GM21515 (cell line): ENCODE data around the gene FSTL4.
"Not testable (repeated sequence)": the region's sequence is repeated elsewhere in the genome, so short reads cannot be mapped to it uniquely, and the experiment has no call there.

Experiments used
- ATAC-seq: cut with Tn5 transposase; IDR thresholded peaks from one replicate; pipeline ENCODE4 v1.9.1; 2021; ENCODE audit not compliant: unreplicated experiment

FSTL4 gene

DNA sequence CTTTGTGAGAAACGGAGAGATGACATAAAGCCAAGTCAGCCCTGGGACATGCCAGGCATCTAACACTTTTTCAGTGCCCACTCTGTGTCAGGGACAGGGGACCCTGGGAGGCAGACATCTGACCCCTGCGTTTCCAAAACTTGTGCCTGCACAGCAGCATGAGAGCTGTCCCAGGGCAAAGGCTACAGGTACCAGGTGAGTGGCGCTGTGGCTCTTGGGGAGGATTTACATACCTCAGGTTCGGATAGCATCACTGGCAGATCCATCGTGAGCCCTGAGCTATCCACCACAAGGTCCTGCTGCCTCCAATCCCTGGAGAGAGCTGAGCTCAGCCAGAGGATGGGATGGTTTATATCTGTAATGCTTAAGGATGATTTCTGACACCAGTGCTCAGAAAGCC lies 52.4 kb downstream of the FSTL4 start:
- no peak for ATAC-seq

DNA sequence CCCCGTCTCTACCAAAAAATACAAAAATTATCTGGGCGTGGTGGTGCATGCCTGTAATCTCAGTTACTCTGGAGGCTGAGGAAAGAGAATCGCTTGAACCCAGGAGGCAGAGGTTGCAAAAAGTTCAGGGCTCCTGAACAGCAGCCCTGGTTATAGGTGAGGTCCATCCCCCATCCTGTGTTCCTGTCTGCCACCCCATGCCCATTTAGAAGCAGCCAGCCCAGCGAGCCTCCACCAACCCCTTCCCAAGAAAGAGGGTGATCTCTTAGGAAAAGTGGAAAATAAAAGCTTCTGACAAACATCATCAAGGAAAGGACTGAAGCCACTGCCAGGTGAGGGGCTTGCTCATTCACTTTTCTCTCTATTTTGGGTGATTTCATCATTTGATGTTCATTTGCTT lies 55.8 kb downstream of the FSTL4 start:
- no peak for ATAC-seq

GRCh38 chr5:133554279-133554678 lies 58.1 kb downstream of the FSTL4 start:
- ATAC-seq = no peak

DNA sequence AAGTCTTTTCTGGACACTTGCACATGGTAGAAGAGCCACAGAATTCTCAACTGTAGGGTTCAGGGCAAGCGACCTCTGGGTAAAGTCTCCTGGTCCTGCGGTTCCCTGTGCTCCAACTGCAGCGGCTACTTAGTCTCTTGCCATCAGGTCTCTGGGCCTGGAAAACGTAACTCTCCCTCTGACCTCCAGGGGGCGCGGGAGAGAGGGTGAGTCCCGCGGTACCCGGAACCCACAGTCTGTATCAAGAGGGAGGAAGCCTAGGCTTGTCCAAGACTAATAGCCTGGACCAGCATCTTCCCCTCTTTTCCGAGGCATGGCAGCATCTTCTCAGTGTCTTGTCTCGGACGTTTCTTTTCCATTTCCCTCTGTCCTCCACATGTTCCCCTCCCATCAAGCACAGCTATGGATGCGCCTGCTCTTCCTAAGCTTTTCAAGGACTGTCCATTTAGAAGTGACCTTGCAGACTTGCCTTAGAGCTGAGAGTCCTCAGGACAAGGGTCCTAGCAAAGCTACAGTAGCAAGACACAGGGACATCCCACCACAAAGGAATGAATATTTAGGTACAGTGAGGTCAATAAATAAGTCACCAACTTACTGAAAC lies 59.3 kb downstream of the FSTL4 start:
- no peak for ATAC-seq

DNA sequence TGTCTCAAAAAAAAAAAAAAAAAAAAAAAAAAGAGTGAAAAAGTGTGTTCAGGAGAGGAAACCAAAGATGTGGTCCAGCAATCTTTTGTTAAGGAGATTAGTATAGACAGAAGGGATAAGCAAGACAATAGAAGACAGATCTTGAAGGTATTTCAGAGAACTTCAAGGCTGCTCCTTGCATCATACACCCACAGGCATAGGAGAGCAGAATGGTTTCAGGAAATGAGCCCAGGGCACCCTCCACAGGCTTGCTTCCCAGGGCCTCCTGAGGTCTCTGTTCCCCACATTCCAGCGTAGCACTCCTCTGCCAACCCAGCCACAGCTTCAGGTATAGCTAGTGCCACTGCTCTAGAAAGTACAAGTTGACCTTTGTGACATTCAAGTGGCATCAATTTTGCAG lies 65.8 kb downstream of the FSTL4 start:
- no peak for ATAC-seq

GRCh38 chr5:133544346-133544745 lies 68.0 kb downstream of the FSTL4 start:
- ATAC-seq = no peak

DNA sequence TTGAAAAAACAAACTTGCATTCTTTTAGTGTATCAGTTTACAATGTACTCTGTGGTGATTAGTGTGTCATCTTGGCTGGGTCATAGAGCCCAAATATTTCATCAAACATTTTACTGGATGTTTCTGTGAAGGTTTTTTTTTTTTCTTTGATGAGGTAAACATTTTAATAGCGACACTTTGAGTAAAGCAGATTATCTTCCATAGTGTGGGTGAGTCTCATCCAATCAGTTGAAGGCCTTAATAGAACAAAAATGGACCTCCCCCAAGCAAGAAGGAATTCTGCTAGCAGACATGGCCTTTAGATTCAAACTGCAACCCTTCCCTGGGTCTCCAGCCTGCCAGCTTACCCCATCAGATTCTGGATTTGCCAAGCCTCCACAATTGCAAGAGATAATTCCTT lies 72.5 kb downstream of the FSTL4 start:
- ATAC-seq = no peak

- ATAC-seq = no peak
Observed at GRCh38 chr5:133538718-133539117, 73.6 kb downstream of the FSTL4 start.

DNA sequence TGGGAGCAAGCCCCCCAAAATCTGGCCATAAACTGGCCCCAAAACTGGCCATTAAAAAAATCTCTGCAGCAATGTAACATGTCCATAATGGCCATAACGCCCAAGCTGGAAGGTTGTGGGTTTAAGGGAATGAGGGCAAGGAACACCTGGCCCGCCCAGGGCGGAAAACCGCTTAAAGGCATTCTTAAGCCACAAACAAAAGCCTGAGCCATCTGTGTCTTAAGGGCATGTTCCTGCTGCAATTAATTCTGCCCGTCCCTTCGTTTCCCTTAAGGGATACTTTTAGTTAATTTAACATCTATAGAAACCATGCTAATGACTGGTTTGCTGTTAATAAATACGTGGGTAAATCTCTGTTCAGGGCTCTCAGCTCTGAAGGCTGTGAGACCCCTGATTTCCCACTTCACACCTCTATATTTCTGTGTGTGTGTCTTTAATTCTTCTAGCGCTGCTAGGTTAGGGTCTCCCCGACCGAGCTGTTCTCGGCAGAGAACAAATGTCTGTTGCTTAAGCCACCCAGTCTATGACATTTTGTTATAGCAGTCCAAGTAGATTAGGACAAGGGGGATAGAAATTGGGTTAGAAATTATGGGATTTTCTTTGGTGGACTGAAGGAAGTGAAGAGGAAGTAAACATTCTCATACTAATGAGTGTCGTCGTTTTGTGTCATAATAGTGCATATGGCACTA lies 77.0 kb downstream of the FSTL4 start:
- ATAC-seq = not testable (repeated sequence)

DNA sequence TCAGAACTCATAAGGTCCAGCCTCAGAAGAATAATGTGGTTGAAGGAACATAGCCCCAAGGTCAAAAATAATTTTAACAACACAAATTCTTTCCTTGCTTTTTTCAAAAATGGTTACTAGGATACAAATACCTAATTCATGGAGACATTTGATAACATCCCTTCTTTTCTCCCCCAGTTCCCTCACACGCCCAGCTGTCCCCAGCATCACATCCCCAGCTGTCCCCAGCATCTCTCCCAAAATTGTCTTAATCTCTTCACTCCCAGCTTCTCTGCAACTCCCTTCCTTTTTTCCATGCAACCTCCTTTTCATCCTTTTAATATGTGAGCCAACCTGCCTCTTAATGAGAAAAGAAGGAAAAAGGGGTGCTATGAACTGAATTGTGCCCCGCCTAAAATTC lies 77.8 kb downstream of the FSTL4 start:
- ATAC-seq = no peak

DNA sequence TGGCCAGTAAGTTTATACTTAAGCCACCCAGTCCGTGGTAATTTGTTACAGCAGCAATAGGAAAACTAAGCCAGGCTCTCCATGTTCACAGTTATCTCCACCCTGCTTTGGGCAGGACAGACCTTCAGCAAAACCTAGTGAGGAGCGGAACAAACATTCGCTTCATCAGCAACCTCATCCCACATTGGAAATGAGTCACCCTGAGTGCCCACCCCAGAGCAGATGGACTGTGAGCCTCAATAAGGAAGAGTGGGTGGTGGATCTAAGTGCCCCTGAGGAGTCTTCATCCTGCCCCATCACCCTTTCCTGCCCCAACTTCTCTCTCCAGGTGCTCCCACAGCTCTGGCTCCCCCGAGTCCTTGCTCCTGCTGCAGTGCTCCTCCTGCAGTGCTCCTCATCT lies 78.8 kb downstream of the FSTL4 start:
- ATAC-seq = no peak

DNA sequence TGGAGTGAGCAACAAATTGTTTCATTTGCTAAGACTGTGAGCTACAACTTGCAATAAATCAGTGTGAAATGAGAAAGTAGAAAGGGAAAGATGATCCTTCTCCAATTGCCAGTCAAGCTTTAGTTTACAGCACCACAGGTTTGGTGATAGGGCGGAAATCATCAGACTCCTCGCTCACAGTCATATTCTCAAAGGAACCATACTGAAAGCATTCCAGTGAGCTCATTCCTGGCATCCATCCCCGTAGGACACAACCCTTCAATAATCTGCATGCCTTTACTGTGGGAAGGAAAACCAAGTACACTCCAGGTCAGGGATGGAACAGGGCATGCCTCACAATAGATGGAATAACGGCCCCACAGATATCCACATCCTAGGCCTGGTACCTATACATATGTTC lies 80.7 kb downstream of the FSTL4 start:
- no peak for ATAC-seq

- ATAC-seq = no peak
Observed at GRCh38 chr5:133531178-133531577, 81.2 kb downstream of the FSTL4 start.

- no peak for ATAC-seq
Observed at GRCh38 chr5:133530270-133530669, 82.1 kb downstream of the FSTL4 start.

DNA sequence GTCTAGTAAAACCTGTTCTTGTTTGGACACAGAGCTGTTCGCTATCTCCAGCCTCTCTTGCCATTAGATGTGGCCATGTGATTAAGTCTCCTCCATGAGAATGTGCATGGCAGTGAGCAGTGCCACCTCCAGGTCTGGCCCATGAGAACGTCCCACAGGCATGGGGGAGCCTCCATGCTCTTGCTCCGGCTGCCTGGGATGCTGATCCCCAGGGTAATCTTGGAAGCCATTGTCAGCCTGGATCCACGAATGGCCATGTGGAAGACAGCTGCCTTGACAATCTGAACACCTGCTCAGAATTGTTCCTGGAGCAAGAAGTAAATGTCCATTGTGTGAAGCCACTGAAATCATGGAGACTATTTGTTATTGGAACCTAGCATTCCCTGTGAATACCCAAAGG lies 83.5 kb downstream of the FSTL4 start:
- ATAC-seq = no peak

DNA sequence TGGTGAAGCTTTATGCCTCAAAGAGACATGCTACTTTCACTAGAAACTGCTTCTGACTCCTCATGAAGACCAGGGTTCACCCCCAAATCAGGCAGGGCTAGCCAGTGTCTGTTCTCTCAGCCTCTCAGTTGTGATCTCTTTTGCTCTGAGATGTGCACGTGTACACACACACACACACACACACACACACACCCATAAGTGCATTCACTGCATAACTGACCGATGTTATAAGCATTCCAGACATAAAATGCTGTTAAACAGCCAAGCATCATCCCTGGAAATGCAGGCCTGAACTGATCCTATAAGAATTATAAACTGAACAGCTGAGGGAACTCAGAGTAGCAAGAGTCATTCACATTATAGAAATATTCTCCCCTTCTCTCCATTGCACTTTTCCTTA lies 85.0 kb downstream of the FSTL4 start:
- ATAC-seq = no peak

- ATAC-seq = no peak
Observed at GRCh38 chr5:133526368-133526767, 86.0 kb downstream of the FSTL4 start.

GRCh38 chr5:133525126-133525525 lies 87.2 kb downstream of the FSTL4 start:
- no peak for ATAC-seq

DNA sequence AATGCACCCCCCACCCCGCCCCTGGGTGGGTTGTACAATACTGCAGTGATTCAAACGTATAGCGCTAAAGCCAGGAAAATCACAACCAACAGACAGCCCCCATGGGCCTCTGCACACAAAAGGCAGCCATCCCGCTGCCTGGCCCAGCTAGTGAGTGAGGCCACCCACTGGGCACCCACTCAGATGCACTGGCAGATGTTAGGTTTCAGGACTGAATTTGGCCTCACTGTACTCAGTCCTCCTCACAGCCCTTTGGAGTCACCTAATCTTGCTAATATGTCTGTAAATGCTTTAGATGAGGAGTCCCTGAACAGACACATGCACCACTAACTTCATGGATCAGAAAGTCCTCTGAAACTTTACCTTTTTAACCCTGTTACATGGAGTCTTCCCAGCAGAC lies 87.7 kb downstream of the FSTL4 start:
- no peak for ATAC-seq

DNA sequence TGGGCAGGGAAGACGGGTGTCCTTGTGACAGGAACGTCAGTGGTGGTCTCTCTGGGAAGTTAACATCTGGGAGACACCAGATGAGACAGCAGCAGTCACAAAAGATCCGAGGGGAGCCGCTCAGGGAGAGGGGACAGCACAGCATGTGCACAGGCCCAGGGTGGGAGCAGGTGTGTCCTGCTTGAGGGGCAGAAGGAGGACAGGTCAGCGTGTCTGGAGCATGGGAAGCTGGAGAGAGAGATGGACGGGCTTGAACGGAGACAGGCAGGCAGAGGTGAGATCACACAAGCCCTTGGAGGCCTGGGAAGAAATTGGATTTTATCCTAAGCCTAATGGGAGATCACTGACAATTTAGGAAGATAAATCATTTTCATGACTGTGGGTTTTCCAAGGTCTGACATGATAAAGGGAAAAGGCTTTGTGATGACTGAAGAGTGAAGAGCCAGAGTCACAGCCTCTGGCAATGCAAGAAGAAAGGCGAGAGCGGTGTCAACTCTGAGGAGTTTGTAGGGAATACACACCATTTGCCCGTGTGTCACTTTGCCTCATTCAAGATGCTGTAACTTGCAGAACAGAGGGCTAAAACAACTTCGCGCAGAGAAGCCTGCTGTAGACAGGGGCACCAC lies 88.3 kb downstream of the FSTL4 start:
- no peak for ATAC-seq

- no peak for ATAC-seq
Observed at GRCh38 chr5:133523013-133523658, 89.2 kb downstream of the FSTL4 start.

- no peak for ATAC-seq
Observed at GRCh38 chr5:133521801-133522200, 90.5 kb downstream of the FSTL4 start.
